ENCODE results near the gene ATG13. TPM values are rescaled to one million over a fixed set of nuclear protein-coding genes. Genes with fewer than 3 reads are reported as not detected.

ATG13 gene
- polyA plus RNA-seq, 1 donor (not counting 4 experiments of a cell fraction or from before 2014, with no cell fraction given) = 33.3 TPM

GRCh38 chr11:46630237-46630636 lies 12.9 kb downstream of the ATG13 start:
- Histone ChIP-seq H2AFZ (ENCODE audit: control insufficient read depth, low read length) (no peak overlapping the region), H3K4me3 (ENCODE audit: control insufficient read depth in 2 of 3, extremely low read depth in 1 of 3, insufficient read depth in 2 of 3, low read depth in 1 of 3, low read length in 3 of 3) (no peak overlapping the region), H3K27me3 (ENCODE audit: control insufficient read depth, extremely low read depth, insufficient read depth, low read length) (no peaks in the 10 kb centered on the region), H3K4me1 (ENCODE audit: control insufficient read depth, extremely low read depth, insufficient read depth, low read length) (no peaks in the 10 kb centered on the region), H4K20me1 (ENCODE audit: control insufficient read depth, extremely low read depth, insufficient read depth, low read length) (no peaks in the 10 kb centered on the region), H3K79me2 (ENCODE audit: control insufficient read depth, insufficient read depth, low read length) (peaks cover 5% of the 10 kb centered on the region), H3K9me3 (ENCODE audit: control insufficient read depth, low read depth, low read length) (no peaks in the 10 kb centered on the region), H3K4me2 (ENCODE audit: control insufficient read depth, extremely low read depth, insufficient read depth, low read depth, low read length) (no peak overlapping the region), H3K36me3 (ENCODE audit: control insufficient read depth in 2 of 2, extremely low read depth in 1 of 2, insufficient read depth in 2 of 2, low read length in 2 of 2) (peaks cover 4 to 10% of the 10 kb centered on the region in 2 experiments), H3K9ac (ENCODE audit: control insufficient read depth, extremely low read depth, insufficient read depth, low read length) (no peak overlapping the region), H3K9me1 (ENCODE audit: control insufficient read depth, extremely low read depth, insufficient read depth, low read length) (no peaks in the 10 kb centered on the region), H3K27ac (ENCODE audit: control insufficient read depth, insufficient read depth, low read length) (no peak overlapping the region)
- no peak for TF ChIP-seq EZH2 (IDR thresholded peaks at IDR 0.05; ENCODE audit: low read length)
- TF ChIP-seq CTCF (optimal IDR thresholded peaks at IDR 0.05 in 1 of 3, IDR thresholded peaks at IDR 0.05 in 1 of 3, conservative IDR thresholded peaks at IDR 0.05 in 1 of 3; ENCODE audit: extremely low read depth in 1 of 3, insufficient read depth in 2 of 3, low read length in 3 of 3) = no peak
- dilution Hi-C loops (cut with MboI; ENCODE audit: extremely low pct_ligation_motif_present, low sequenced_read_pairs) = no loop called here
- FAIRE-seq (no peak), DNase-seq (ENCODE audit: low read depth, low spot score) (no peak)

DNA sequence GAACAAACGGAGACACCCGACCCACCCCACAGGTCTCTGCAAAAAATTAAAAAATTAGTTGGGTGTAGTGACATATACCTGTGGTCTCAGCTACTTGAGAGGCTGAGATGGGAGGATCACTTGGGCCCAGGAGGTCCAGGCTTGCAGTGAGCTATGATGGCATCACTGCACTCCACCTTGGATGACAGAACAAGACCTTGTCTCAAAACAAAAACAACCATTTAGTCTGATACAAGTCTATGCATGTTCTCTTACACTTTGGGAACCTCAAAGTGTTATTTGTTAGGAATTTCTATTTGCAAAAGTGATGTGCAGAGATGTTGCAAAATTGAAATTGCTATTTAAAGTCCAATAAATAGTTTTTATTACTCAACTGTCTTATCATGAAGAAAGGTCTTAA lies 14.3 kb downstream of the ATG13 start:
- no peak overlapping the region for H3K27ac ChIP-seq (ENCODE audit: control insufficient read depth, insufficient read depth, low read length)
- no peak for DNase-seq (ENCODE audit: low read depth, low spot score)
- no peaks in the 10 kb centered on the region for H4K20me1 ChIP-seq (ENCODE audit: control insufficient read depth, extremely low read depth, insufficient read depth, low read length)
- no peak overlapping the region for H3K9ac ChIP-seq (ENCODE audit: control insufficient read depth, extremely low read depth, insufficient read depth, low read length)
- TF ChIP-seq CTCF (optimal IDR thresholded peaks at IDR 0.05 in 1 of 3, IDR thresholded peaks at IDR 0.05 in 1 of 3, conservative IDR thresholded peaks at IDR 0.05 in 1 of 3; ENCODE audit: extremely low read depth in 1 of 3, insufficient read depth in 2 of 3, low read length in 3 of 3) = no peak
- TF ChIP-seq EZH2 (IDR thresholded peaks at IDR 0.05; ENCODE audit: low read length) = no peak
- peaks cover 2 to 5% of the 10 kb centered on the region in 2 experiments for H3K36me3 ChIP-seq (ENCODE audit: control insufficient read depth in 2 of 2, extremely low read depth in 1 of 2, insufficient read depth in 2 of 2, low read length in 2 of 2)
- H3K79me2 ChIP-seq (ENCODE audit: control insufficient read depth, insufficient read depth, low read length) = no peaks in the 10 kb centered on the region
- no peaks in the 10 kb centered on the region for H3K9me1 ChIP-seq (ENCODE audit: control insufficient read depth, extremely low read depth, insufficient read depth, low read length)
- no peak overlapping the region for H2AFZ ChIP-seq (ENCODE audit: control insufficient read depth, low read length)
- no peak overlapping the region for H3K4me3 ChIP-seq (ENCODE audit: control insufficient read depth in 2 of 3, extremely low read depth in 1 of 3, insufficient read depth in 2 of 3, low read depth in 1 of 3, low read length in 3 of 3)
- FAIRE-seq = no peak
- no peak overlapping the region for H3K4me2 ChIP-seq (ENCODE audit: control insufficient read depth, extremely low read depth, insufficient read depth, low read depth, low read length)
- dilution Hi-C loops (cut with MboI; ENCODE audit: extremely low pct_ligation_motif_present, low sequenced_read_pairs) = no loop called here
- H3K27me3 ChIP-seq (ENCODE audit: control insufficient read depth, extremely low read depth, insufficient read depth, low read length) = no peaks in the 10 kb centered on the region
- H3K4me1 ChIP-seq (ENCODE audit: control insufficient read depth, extremely low read depth, insufficient read depth, low read length) = no peaks in the 10 kb centered on the region
- no peaks in the 10 kb centered on the region for H3K9me3 ChIP-seq (ENCODE audit: control insufficient read depth, low read depth, low read length)

All from keratinocyte (primary cell).